Stimulated activated CD8-positive, alpha-beta memory T cell treated with anti-CD3 and anti-CD28 coated beads, Interleukin-2, amount 100 ng/mL, for 48 hours (primary cell): ENCODE measurements around the gene ADAMTS4.

Source experiments
- DNase-seq, 2 donors: peaks; one replicate each; pipeline ENCODE4 v3.0.0-alpha.2; 2020; ENCODE audit warnings: low read depth in 2 of 2

ADAMTS4 gene

GRCh38 chr1:161153682-161154337, 45.0 kb downstream of the ADAMTS4 start, which contains the start of gene UFC1:
TSS of gene UFC1 (plus strand) at chr1:161153978. CDS start at chr1:161153998, 20 bp downstream.
- peak; percentile 51 to 58 for DNase-seq

- no peak for DNase-seq
Measured at GRCh38 chr1:161153176-161153575, 45.7 kb downstream of the ADAMTS4 start.

- no peak for DNase-seq
Measured at GRCh38 chr1:161145832-161146231, 53.0 kb downstream of the ADAMTS4 start.

DNA sequence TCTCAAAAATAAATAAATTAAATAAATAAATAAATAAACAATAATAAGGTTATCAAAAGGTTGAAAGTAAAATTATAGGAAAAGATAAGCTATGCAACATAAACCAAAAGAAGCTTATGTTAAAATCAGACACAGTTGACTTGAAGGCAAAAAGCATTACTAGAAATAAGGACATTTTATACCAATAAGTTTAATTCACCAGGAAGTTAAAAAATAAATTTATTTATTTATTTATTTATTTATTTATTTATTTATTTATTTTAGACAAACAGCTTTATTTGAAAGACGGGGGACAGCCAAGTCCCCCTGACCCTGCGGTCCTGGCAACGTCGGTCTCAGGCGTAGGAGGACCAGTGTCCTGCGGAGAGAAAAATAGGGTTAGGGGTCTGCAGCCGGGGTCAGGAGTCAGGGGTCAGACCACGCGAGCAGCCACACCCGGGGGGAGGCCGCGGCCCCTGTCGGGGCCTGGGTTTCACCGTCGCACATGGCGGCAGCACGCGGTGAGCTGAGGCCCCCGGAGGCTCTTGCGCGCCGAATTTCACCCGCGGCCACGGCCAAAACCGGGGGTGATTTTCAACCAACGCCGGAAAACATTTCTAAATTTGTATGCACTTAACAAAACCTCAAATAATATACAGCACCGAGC, 58.0 kb downstream of the ADAMTS4 start:
- no peak for DNase-seq

GRCh38 chr1:161139766-161140165, 59.1 kb downstream of the ADAMTS4 start:
- no peak for DNase-seq

- no peak for DNase-seq
Measured at GRCh38 chr1:161138431-161138830, 60.4 kb downstream of the ADAMTS4 start.

DNA sequence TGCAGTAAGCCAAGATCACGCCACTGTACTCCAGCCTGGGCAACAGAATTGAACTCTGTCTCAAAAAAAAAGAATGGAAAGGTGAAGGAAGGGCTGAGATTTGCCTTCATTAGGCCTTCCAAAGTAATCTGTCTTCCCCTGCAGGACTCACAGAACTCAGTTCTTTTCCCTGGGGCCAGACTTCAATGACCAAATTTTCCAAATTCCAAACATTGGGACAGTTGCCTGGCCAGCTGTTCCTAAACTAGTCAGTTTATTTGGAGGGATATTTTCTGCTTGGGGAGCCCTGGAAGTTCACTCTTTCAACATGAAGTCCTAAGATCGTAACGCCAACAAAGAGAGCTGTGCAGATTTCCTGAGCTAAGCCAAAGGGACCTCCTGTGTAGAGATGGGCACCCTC, 61.0 kb downstream of the ADAMTS4 start:
- DNase-seq: no peak
